NCI-H2196 (cell line): ENCODE data around the gene C2orf42.
"Not testable (repeated sequence)": the region's sequence is repeated elsewhere in the genome, so short reads cannot be mapped to it uniquely, and the experiment has no call there.

Experiments
- DNase-seq: peaks from one replicate; lab custom pipeline; 2025; ENCODE audit not compliant: unreplicated experiment; lab: John Stamatoyannopoulos, UW

C2orf42 gene

DNA sequence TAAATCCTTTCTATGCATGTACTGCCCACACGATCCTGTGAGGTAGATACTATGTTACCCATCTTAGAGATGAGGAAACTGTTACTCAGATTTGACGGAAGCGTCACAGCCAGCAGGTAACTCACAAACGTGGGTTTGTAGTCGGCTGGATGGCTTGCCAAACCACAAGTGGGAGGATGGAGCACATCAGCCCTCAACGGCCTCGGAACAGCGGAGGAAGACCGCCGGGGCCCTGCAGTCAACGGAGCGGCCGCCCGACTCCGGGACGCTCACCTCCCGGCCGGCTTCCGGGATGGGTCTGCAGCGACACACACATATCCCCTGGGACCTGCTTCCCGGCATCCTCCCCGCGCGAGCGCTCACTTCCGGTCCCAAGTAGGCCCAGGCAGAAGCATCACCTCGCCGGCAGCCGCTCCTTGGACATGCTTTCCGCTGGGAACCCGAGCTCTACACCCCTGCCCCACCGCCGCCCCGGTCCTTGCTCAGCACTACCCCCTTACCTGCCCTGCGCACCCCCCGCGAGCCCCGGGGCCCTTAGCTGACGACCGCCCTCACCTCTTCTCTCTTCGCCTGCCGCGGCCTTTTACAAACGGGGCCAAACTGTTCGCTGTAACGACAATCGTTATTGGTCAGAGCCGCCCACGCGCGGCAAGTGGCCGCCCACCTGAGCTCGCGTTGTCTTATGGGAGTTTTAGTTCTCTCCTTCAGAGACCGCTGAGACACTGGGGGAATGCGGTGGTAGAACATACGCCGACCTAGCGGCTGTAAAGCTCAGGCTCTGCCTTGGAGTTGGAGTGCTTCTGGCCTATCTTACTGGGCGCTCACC is at the start of gene C2orf42:
Gene C2orf42, minus strand, starts transcription at position 602 of the 826 bp plus-strand sequence. CDS start 9,034 bp downstream, outside the sequence.
- peak; percentile 82 for DNase-seq

- DNase-seq, result no peak
These were observed 49.8 kb upstream of the C2orf42 start for GRCh38 chr2:70240599-70240998.

GRCh38 chr2:70233926-70234325 is 43.1 kb upstream of the C2orf42 start:
- no peak for DNase-seq

- no peak for DNase-seq
These were observed 36.0 kb upstream of the C2orf42 start for GRCh38 chr2:70226781-70227180.

GRCh38 chr2:70223305-70223704 is 32.5 kb upstream of the C2orf42 start:
- not testable (repeated sequence) for DNase-seq

DNA sequence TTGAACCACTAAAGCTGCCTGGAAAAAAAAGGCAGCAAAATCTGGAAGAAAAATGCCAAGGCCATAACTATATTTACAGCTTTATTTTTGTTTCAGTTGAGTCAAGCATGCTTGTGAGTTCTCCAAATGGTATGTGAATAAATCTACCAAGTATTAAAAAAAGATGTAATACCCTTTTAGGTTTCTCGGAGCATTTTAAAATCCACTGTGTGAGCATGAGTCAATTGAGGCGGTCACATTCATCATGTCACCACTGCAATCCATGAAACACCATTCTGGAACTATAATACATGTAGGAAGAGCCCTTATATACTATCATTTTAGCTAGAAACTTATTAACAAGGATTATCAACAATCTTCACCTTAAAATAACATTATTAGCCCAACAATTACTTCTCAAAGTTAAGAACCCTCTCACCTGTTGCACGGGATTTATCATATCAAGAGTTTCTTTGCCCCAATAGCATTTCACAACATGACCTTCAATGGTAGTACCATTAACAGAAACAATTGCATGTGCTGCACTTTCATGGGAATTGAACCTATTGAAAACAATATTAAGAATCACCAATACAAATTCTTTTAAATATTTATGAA is 24.2 kb upstream of the C2orf42 start:
- DNase-seq, result no peak

GRCh38 chr2:70214365-70214764 is 23.5 kb upstream of the C2orf42 start:
- DNase-seq, result no peak

- no peak for DNase-seq
These were observed 21.6 kb upstream of the C2orf42 start for GRCh38 chr2:70212298-70212932.

DNA sequence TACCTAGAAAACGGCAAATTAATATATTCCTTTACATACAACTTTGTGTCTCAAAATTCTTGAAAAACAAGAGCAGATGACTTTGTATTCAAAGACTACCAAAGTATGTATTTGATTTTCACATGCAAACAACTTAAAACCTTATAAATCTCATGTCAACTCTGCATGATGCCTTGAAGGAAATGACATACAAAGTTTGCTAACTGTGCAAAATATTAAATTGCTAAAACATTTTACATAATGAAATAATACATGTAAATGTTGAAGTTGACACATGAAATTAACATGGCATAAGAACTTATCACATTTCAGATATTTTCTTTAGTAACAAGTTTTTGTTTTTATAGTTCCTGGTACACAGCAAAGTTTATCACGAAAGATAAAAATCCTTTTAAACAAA is 20.8 kb upstream of the C2orf42 start:
- no peak for DNase-seq

DNA sequence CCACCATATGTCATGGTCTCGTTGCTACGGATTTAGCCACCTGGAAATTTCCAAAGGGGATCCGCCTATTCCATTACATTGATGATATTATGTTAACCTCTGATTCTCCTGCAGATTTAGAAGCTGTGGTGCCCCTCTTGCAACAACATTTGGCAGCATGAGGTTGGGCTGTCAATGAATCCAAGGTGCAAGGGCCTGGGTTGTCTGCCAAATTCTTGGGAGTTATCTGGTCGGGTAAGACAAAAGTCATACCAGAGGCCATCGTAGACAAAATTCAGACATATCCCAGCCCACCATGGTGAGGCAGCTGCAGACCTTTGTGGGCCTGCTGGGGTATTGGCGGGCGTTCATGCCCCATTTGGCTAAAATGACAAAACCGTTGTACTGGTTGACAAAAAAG is 13.6 kb upstream of the C2orf42 start:
- DNase-seq, result no peak

DNA sequence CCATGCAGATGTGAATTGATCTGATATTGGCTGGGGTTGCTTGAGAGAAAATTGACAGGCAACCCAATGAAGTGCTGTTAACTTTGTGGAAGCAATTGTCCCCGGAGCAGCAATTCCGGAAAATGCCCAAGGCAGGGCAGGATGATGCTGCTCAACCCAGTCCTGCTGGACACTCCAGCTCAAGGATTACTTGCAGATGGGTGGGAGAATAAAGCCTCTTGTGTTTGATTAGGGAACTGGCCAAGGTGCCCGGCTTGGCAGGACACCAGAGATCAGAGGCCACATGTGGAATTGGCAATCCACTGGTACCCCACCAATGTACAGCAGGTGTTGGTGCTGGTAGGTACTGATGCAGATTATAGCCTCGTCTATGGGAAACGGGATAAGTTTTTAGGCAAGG is 12.3 kb upstream of the C2orf42 start:
- DNase-seq, result no peak

DNA sequence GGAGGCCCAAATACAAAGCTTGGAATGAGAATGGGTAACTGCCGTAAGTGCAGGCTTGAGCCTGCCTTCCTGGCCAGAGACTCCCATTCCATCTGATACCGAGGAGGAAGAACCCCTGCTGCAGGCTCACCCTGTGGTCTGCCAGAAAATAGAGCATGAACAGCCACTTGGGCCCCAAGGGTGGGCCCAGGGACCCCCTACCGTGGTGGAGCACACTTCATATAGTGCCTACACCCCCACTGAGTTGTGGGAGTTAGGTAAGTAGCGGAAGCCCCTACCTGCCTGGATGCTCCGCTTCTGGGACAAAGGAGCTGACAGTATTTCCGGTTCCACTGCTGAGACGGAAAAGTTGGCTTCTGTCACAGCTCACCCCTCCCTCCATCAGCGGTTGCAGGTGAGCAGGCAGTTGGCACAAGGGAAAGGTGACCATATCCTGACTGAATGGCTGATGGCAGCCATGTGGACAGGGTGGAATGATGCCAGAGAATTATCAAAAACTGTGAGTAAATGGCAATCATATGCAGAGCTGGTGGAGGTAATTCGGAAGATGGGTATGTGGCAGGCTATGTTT is 11.5 kb upstream of the C2orf42 start:
- no peak for DNase-seq

DNA sequence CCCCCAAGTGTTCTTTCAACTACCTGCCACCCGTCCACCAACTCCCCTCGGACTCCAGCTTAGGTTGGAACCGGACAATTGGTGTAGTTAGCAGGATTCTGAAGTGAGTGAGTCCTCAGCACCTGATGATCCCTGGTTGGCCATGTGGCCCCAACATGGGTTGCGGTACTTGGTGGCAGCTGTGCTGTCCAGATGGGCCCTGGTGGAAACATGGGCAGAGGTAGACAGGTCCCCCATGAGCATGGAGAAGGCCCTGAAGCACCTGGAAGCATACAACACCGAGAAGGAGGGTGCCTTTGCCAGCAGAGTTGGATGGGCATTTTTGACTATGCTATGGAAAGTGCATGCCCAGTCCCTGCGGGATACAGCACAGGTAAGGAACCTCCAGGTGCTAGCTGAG is 11.0 kb upstream of the C2orf42 start:
- DNase-seq, result no peak

GRCh38 chr2:70201225-70201768 is 10.5 kb upstream of the C2orf42 start:
- DNase-seq, result no peak

DNA sequence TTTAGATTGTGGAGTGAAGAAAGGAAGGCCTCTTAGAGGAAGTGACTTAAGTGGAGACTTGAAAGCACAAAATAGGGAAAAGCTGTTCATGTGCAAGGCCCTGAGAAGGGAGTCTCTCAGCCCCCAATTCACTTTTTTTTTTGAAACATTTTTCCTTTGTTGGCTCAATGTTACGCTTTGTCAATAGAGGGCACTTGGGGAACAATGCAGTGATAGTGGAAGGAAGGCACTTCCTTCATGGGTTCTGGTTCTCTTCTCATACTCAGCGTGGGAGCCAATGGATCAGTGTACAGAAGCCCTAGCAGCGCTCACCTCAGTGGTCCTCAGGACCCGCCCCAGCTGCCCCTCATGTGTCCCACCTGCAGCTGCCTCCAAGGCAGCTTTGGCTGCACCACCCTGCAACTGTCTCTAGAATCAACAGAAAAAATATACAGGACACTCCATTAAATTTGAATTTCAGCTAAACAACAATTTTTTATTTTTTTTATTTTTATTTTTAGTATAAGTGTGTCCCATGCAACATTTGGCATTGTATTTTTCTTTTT is 8.6 kb upstream of the C2orf42 start:
- DNase-seq, result no peak

DNA sequence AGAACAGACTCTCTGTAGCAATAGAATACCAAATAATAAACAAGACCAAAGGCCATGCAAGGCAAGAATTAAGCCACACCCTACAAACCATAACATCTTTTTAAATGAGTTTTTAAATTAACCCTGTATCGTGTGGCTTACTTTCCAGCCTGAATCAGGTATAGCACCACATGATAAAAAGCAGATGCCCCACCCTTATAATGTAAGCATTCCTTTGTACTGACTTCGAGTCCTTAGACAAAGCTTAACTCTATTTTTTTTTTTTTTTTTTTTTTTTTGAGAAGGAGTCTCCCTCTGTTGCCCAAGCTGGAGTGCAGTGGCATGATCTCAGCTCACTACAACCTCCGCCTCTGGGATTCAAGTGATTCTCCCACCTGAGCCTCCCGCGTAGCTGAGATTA is 1.7 kb upstream of the C2orf42 start:
- no peak for DNase-seq

DNA sequence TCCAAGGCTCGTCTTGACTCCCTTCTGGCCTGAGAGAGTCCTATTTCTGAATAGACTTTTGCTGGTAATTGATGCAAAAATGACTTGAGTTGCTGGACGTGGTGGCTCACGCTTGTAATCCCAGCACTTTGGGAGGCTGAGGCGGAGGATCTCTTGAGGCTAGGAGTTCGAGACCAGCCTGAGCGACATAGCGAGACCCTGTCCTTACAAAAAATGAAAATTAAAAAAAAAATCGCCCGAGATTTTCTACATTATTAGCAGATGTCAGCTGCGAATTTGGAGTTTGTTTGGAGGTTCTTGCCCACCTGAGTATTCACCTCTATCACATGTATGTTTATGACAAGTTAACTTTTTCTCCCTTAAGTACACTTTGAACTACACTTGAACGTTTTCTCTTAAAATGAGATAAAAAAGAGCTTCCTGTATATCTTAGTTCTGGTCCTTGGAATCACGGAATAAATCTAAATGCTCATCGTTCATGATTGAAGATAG is 471 bp upstream of the C2orf42 start:
- DNase-seq, result no peak

DNA sequence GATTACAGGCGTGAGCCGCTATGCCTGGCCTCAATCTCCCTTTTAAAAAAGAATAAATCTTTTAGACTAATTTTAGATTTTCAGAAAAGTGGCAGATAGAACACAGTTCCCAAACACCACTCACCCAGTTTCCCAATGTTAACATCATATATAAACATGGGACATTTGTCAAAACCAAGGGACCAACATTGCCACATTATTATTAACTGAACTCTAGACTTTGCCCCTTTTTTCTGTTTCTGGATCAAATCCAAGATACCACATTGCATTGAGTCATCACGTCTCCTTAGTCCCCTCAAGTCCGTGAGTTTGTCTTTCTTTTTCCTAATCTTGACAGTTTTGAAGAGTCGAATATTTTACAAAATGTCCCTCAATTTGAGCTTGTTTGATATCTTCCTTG is 2.4 kb downstream of the C2orf42 start:
- no peak for DNase-seq

GRCh38 chr2:70187170-70187569 is 3.6 kb downstream of the C2orf42 start:
- not testable (repeated sequence) for DNase-seq

- no peak for DNase-seq
These were observed 8.1 kb downstream of the C2orf42 start for GRCh38 chr2:70182689-70183088.

DNA sequence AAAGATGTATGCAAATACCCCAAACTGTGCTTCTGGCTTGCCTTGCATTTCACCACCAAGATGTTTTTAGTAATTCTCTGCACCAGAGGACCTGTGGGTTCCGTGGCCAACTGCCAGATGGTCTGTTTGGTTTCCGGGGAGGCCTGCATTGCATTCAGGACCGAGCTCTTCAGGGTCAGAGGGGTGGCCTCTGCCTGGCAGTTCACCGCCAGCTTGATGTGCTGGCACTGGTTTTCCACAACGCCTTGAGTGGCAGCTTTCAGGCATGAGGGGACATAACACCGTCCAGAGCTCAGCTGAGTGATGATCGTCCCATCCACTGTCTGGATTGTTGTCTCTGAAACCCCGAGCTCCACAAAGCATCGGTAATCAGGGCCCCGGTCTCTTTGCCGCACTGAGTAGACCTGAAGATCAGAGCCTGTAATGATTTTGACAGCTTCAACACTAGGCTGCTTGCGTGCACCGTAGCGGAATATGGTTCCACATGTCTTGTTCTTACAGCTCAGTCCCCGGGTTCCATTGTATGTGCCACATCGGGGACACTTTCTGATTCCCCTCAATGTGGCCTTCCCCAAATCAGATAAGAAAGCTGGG is 9.4 kb downstream of the C2orf42 start:
- DNase-seq, result no peak
